HG03521 (cell line): ENCODE results near the gene PIR.

ENCODE experiments used
- ATAC-seq: cut with Tn5 transposase; IDR thresholded peaks from one replicate; pipeline ENCODE4 v1.9.1; 2021; ENCODE audit warnings: mild to moderate bottlenecking, moderate library complexity; ENCODE audit not compliant: unreplicated experiment

The PIR gene

DNA sequence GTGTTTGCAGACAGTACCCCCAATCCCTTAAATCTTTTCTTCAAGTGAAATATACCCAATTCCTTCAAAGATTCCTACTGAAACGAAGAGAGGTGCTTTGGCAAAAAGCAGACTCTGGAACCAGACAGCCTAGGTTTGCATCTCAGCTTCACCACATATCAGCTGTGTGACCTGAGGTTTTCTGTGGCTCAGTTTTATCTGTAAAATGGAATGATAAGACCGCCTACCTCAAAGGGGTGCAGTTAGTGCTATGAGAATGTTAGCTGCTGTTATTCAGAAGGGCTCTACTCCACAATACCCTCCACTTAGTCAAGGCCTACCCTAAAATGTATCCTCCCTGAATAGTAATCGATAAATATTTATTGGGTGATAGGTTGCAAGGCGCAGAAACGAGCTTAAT is 664 bp downstream of the PIR start:
- no peak for ATAC-seq

DNA sequence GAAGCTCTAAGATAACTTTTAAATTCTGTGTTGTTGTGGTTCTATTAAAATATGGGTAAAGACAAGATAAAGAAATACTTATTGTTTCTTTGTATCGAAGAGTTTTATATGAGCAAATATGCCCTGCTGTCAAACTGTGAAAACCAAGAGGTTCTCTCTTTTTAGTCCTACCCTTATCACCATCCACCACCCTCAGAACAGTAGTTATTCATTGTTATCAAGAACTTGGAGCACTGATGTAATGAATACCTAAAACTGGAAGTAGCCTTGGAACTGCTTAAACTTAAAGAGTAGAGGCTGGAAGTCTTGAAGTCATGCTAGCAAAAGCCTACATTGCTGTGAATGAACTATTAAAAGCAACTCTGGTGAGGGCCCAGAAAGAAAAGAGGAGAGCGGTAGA is 9.2 kb downstream of the PIR start:
- ATAC-seq: no peak

- ATAC-seq: no peak
Observed at GRCh38 chrX:15475486-15475885, 17.6 kb downstream of the PIR start.

DNA sequence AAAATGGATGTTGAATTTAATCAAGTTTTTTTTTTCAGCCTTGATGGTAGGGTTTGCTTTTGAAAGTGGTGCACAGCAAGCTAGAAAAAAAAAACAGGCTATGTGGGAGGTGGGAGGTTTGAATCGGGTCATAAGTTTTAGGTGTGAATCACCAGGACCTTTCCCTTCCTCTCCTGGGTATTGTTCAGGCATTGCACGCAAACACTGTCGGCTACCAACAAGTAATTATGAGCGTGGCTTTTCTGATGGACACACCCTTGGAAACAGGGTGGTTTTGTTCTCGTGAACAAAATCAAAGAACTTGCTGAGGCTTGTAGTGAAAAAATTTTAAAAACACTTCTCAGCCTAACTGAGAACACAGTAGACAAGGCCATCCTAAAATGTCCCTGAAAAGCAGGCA is 18.1 kb downstream of the PIR start:
- ATAC-seq: no peak

DNA sequence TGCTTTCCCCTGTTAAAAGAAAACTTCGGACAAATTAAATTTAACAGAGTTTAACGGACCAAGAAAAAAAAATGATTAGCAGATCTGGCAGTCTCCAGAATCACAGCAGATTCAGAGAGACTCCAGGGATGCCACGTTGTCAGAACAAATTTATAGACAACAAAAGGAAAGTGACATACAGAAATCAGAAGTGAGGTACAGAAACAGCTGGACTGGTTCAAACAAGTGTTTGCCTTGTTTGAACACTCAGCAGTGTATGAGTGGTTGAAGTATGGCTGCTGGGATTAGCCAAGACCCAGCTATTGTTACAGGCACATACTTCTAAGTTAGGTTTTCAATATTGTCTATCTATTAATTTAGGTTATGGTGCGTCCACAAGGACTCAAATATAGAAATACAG is 19.1 kb downstream of the PIR start:
- no peak for ATAC-seq

GRCh38 chrX:15472531-15472930 is 20.6 kb downstream of the PIR start:
- no peak for ATAC-seq

- ATAC-seq: peak; percentile 59
Observed at GRCh38 chrX:15471028-15471427, 22.1 kb downstream of the PIR start.

GRCh38 chrX:15469613-15470012 is 23.5 kb downstream of the PIR start:
- no peak for ATAC-seq

GRCh38 chrX:15468036-15468435 is 25.1 kb downstream of the PIR start:
- ATAC-seq: no peak

GRCh38 chrX:15465896-15466651 is 27.1 kb downstream of the PIR start:
- no peak for ATAC-seq

GRCh38 chrX:15465347-15465746 is 27.8 kb downstream of the PIR start:
- ATAC-seq: peak; percentile 73

- no peak for ATAC-seq
Observed at GRCh38 chrX:15464704-15465103, 28.4 kb downstream of the PIR start.

GRCh38 chrX:15451913-15452312 is 41.2 kb downstream of the PIR start:
- ATAC-seq: no peak

DNA sequence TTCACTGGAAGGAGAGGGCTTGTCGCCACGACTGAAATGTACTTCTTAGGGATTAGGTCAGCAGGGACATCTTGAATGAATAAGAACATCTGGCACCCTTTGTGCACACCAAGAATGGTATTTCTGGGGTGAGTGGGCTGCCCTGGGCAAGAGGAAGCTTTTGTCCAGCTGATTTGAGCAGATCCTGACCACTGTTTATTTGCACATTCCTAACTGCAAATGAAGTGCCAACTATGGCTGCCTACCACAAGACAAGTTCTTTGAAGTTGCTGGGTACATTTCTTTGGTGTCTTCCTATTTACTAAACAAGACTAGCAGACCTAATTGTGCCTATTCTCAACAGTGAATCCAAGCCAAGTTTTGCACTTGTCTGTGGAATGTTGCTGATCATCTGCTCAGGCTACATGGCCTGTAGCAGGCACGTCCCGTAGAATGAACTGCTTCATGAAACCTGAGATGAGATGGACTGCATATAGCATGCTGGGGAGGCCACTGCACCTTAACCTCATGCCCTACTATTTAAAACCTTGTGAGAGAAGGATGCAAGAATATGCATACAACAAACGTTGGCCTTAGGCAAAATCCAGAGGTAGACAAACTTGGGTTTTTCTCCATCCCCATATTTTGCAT is 45.0 kb downstream of the PIR start:
- no peak for ATAC-seq

GRCh38 chrX:15441464-15441863 is 51.7 kb downstream of the PIR start:
- no peak for ATAC-seq

GRCh38 chrX:15438332-15438731 is 54.8 kb downstream of the PIR start:
- ATAC-seq: peak; percentile 88

GRCh38 chrX:15437724-15438123 is 55.4 kb downstream of the PIR start:
- ATAC-seq: no peak

DNA sequence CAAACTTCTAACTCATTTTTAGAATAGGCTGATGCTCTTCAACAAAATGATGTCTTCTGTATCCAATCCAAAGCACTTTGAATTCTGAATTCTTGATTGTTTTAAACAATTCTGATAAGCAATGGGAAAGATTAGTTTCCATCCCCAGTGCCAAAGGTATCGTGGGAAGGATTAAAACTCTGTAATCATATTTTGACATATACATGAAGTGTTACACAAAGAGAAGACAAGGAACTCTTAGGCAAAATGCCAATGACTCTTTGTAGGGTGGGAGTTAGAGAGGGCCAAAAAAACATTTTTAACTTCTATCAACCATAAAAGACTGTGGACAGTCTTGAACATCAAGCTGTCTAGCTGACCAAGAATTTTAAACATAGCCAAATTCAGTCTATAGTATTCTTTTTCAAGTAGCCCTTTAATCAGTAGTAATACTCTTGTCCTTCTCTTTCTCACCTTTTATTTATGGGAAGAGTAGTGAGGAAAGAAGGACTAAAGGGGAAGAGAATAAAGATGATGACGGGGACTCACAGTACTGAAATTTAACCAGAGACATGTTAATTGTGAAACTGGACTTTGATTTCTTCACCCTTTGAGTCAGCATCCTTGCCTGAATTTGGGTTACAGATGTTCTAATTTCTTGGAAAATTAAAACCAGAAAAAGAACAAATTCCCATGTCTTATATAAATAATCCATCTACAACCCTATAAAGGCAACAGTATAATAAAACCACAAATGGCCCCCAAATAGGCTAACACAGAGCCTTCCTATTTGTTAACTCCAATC is 57.1 kb downstream of the PIR start:
- no peak for ATAC-seq

GRCh38 chrX:15434205-15434604 is 58.9 kb downstream of the PIR start:
- no peak for ATAC-seq

DNA sequence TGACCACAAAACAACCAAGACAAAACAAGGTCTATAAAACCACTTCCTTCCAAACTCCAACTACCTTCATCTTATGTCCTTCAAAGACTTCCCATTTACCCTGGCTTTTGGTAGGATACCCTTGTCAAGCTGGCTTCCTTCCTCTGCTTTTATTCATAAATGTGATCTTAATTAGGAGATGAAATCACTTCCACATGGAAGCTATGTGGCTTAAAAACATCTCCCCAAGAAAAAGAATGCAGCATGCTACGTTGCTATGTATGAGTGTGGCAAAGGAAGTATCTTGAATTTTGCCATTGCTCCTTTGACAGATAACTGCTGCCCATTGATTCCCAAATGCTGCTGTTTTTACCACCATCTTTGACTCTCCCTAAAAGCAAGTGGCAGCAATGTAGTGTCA is 62.5 kb downstream of the PIR start:
- no peak for ATAC-seq

DNA sequence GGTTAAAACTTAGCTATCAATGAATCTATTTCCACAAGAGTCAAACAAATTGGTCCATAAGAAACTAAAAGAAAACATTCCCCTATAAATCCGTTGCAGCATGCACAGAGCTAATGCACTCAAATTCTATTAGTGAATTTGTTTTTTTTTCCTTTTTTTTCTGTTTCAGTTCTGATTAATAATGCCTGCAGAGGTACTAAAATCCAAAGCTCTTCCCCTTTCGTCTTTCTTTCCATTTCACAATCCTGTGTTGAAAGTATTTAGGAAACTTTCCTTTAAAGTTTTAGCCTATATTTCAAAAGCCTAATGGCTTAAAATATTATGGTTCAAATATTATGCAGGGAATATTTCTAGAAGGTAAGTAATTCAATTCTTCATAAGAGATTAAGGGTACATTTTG is 63.1 kb downstream of the PIR start:
- no peak for ATAC-seq

- no peak for ATAC-seq
Observed at GRCh38 chrX:15425024-15425423, 68.1 kb downstream of the PIR start.
